HepG2 (cell line): ENCODE results near the gene ACAT2. TPM values are rescaled to one million over a fixed set of nuclear protein-coding genes. Genes with fewer than 3 reads are reported as not detected.
"Not testable (repeated sequence)": the region's sequence is repeated elsewhere in the genome, so short reads cannot be mapped to it uniquely, and the experiment has no call there.

Experiments used
- ATAC-seq: fragments of 200-7000 bp; cut with Tn5 transposase; 3 replicates; pipeline ENCODE4 v1.9.1; 2020; ENCODE audit warnings: mild to moderate bottlenecking, moderate library complexity
- BruUV-seq: library from RNA; stranded (reverse); fragments of 400-500 nt; replicated peaks from 2 replicates; lab custom pipeline; 2021; lab: Mats Ljungman, UMichigan
- CTCF ChIA-PET: fragments of 300-600 bp; formaldehyde crosslinking; extraction: SDS; loops from one replicate; lab custom pipeline; 2021; ENCODE audit warnings: low total read pairs, inconsistent platforms, low intra/inter-chr PET ratio; lab: Yijun Ruan, JAX
- POLR2A ChIA-PET: fragments of 350-600 bp; sonication (Branson Sonifier 250); formaldehyde crosslinking; loops from one replicate; lab custom pipeline; 2020; ENCODE audit warnings: antibody characterized with exemption, inconsistent platforms; lab: Yijun Ruan, JAX
- DNase-seq: peaks from one replicate; pipeline ENCODE4 v3.0.0-alpha.2; 2015; ENCODE audit warnings: low spot score
- FAIRE-seq: peaks from 3 replicates; lab custom pipeline; 2011; peaks lifted over from hg19 to GRCh38; lab: Jason Lieb, UNC
- H2AFZ ChIP-seq: one replicate; pipeline ENCODE4 v1.6.1; 2011; ENCODE audit warnings: low read length, inconsistent platforms
- H3K27ac ChIP-seq: fragments of 300-600 bp; 3 replicates; pipeline ENCODE4 v1.8.0; 2011; ENCODE audit warnings: mixed run types, mild to moderate bottlenecking, mixed read lengths, low read length, inconsistent platforms; ENCODE audit not compliant: insufficient read depth; ENCODE audit errors: extremely low read length
- H3K27me3 ChIP-seq, 2 experiments: fragments of 200-600 bp in 1 of 2; 2 replicates in 1 of 2; 3 replicates in 1 of 2; pipeline versions ENCODE4 v1.6.0 to v1.8.0; 2011; ENCODE audit warnings: low read length in 2 of 2, mild to moderate bottlenecking in 2 of 2, moderate library complexity in 2 of 2, inconsistent platforms in 1 of 2; ENCODE audit not compliant: insufficient read depth in 2 of 2, control insufficient read depth in 1 of 2
- H3K36me3 ChIP-seq, 2 experiments: fragments of 200-600 bp in 1 of 2; replicated peaks in 1 of 2; 2 replicates in 1 of 2; 3 replicates in 1 of 2; pipeline versions ENCODE4 v1.5.1 to v1.8.0; 2011; ENCODE audit warnings: low read length in 2 of 2, inconsistent platforms in 1 of 2; ENCODE audit not compliant: insufficient read depth in 2 of 2, control insufficient read depth in 1 of 2
- H3K4me1 ChIP-seq: 2 replicates; pipeline ENCODE4 v1.5.1; 2012; ENCODE audit warnings: low read length, inconsistent platforms; ENCODE audit not compliant: insufficient read depth
- H3K4me2 ChIP-seq: 2 replicates; pipeline ENCODE4 v1.6.0; 2011; ENCODE audit warnings: low read depth, low read length, inconsistent platforms
- H3K4me3 ChIP-seq, 3 experiments: fragments of 200-600 bp in 1 of 3; sonication (generic), shearing (Covaris generic) in 1 of 3; replicated peaks in 1 of 3; 2 replicates each; pipeline ENCODE4 v1.5.1; 2011 to 2016; ENCODE audit warnings: low read length in 3 of 3, inconsistent platforms in 2 of 3, low read depth in 2 of 3, mild to moderate bottlenecking in 2 of 3, control low read depth in 1 of 3, mixed read lengths in 1 of 3; ENCODE audit not compliant: insufficient read depth in 1 of 3
- H3K79me2 ChIP-seq: one replicate; pipeline ENCODE4 v1.6.1; 2011; ENCODE audit warnings: low read length, inconsistent platforms; ENCODE audit not compliant: insufficient read depth
- H3K9ac ChIP-seq: 2 replicates; pipeline ENCODE4 v1.6.0; 2011; ENCODE audit warnings: mild to moderate bottlenecking, low read depth, low read length, inconsistent platforms; ENCODE audit not compliant: insufficient read depth
- H3K9me3 ChIP-seq: 2 replicates; pipeline ENCODE4 v1.5.1; 2012; ENCODE audit warnings: mild to moderate bottlenecking, low read length
- H4K20me1 ChIP-seq: 2 replicates; pipeline ENCODE4 v1.6.0; 2011; ENCODE audit warnings: inconsistent platforms, mild to moderate bottlenecking, low read length, moderate library complexity; ENCODE audit not compliant: insufficient read depth
- DMTF1 ChIP-seq: sonication (generic); formaldehyde crosslinking; IDR thresholded peaks from 2 replicates; pipeline ENCODE4 v1.4.0; 2020; ENCODE audit warnings: mild to moderate bottlenecking, missing genetic modification reagents
- JARID2 ChIP-seq: sonication (generic); formaldehyde crosslinking; IDR thresholded peaks from 2 replicates; pipeline ENCODE4 v1.8.1; 2023; ENCODE audit warnings: missing genetic modification reagents, inconsistent platforms; ENCODE audit not compliant: insufficient replicate concordance
- KLF9 ChIP-seq: IDR thresholded peaks from 2 replicates; pipeline ENCODE4 v1.6.1; 2016; ENCODE audit warnings: low read depth
- MAFK ChIP-seq, 2 experiments: IDR thresholded peaks in 1 of 2; conservative IDR thresholded peaks in 1 of 2; 2 replicates each; pipeline ENCODE4 v1.6.1; 2011; ENCODE audit warnings: improper control_type of control experiment in 2 of 2, low read length in 2 of 2
- MYNN ChIP-seq: sonication (generic); formaldehyde crosslinking; IDR thresholded peaks from 2 replicates; pipeline ENCODE4 v1.4.0; 2020; ENCODE audit warnings: mild to moderate bottlenecking, low read depth, missing genetic modification reagents
- TRIM24 ChIP-seq: sonication (generic); formaldehyde crosslinking; IDR thresholded peaks from 2 replicates; pipeline ENCODE4 v1.8.0; 2022; ENCODE audit warnings: mild to moderate bottlenecking, missing genetic modification reagents
- ZBTB8A ChIP-seq: sonication (generic); formaldehyde crosslinking; IDR thresholded peaks from 2 replicates; pipeline ENCODE4 v1.4.0; 2020; ENCODE audit warnings: mild to moderate bottlenecking, low read depth, missing genetic modification reagents, borderline replicate concordance
- ZNF235 ChIP-seq: sonication (generic); formaldehyde crosslinking; IDR thresholded peaks from 2 replicates; pipeline ENCODE4 v1.8.1; 2023; ENCODE audit warnings: mild to moderate bottlenecking, missing genetic modification reagents, borderline replicate concordance
- WGBS: methylation state at CpG from one replicate; pipeline ENCODE4 v1.1.6; 2017; ENCODE audit warnings: low lambda C conversion rate; 5-methylcytosine and 5-hydroxymethylcytosine counted together
- in situ Hi-C: cut with HindIII; loops from 2 replicates; pipeline ENCODE4 v1.10.0; 2017; ENCODE audit warnings: low pct_unique_long_range_greater_than_20kb; ENCODE audit not compliant: extremely low pct_ligation_motif_present
- intact Hi-C: fragments of 100-400 bp; cut with micrococcal nuclease; formaldehyde crosslinking; loops from one replicate; pipeline ENCODE4 v1.10.0; 2022; ENCODE audit not compliant: unreplicated experiment
- polyA plus RNA-seq, 8 experiments: library from polyadenylated mRNA; depleted of rRNA in 3 of 8; stranded (reverse) in 7 of 8; unstranded in 1 of 8; fragments of >200 nt; fragmentation: Illumina TruSeq in 4 of 8; extraction: Trizol in 4 of 8; gene quantifications; 2 replicates each; pipeline versions ENCODE4 v1.2.1 to v1.2.3, GENCODE V29; 2011 to 2016; ENCODE audit warnings: low read depth in 4 of 8, missing spikeins in 1 of 8, mixed read lengths in 1 of 8; ENCODE audit not compliant: insufficient read depth in 1 of 8
- total RNA-seq, 5 experiments: library from RNA; depleted of rRNA; stranded (reverse); fragments of >200 nt; fragmentation: Illumina TruSeq; extraction: Trizol; gene quantifications; 2 replicates each; pipeline ENCODE4 v1.2.3, GENCODE V29; 2016; ENCODE audit warnings: low read depth in 1 of 5

The ACAT2 gene
- total and polyA plus RNA-seq, 2 of the 13 experiments (the other 11 are each of a cell fraction or from before 2014, with no cell fraction given) = 121 to 534 TPM

- ChIA-PET CTCF (no interaction called here), POLR2A (no interaction called here)
- Histone ChIP-seq H3K27ac (no peak overlapping the region), H3K4me1 (peaks cover 9% of the 10 kb centered on the region)
- no peak for TF ChIP-seq DMTF1 (CRISPR knock-in tag)
- no peak for TF ChIP-seq ZBTB8A (CRISPR knock-in tag)
- no peak for TF ChIP-seq MYNN (CRISPR knock-in tag)
- TF ChIP-seq TRIM24 = no peak
- TF ChIP-seq MAFK (conservative IDR thresholded peaks at IDR 0.05 in 1 of 2, IDR thresholded peaks at IDR 0.05 in 1 of 2; ENCODE audit: low read length in 2 of 2) = no peak
- TF ChIP-seq KLF9 = no peak
- TF ChIP-seq JARID2 (CRISPR knock-in tag) = no peak
- TF ChIP-seq ZNF235 (CRISPR knock-in tag) = no peak
- TF ChIP-seq, all 625 proteins: peak for 0
- ATAC-seq (no peak), FAIRE-seq (no peak), DNase-seq (no peak)
- Histone ChIP-seq H3K9ac (no peak overlapping the region), H3K4me2 (no peak overlapping the region), H4K20me1 (no peaks in the 10 kb centered on the region), H2AFZ (no peak overlapping the region), H3K9me3 (no peaks in the 10 kb centered on the region), H3K36me3 (no peaks in the 10 kb centered on the region), H3K4me3 (no peak overlapping the region), H3K79me2 (no peaks in the 10 kb centered on the region), H3K27me3 (peaks cover 8 to 60% of the 10 kb centered on the region in 2 experiments; a peak in 4 of 5 replicates)
- in situ Hi-C loops = no loop called here
- BruUV-seq = no TSS peak
- 69% methylated on average over 6 of the region's 6 CpGs for WGBS
- intact Hi-C loops = no loop called here
These were observed 53.6 kb downstream of the ACAT2 start for GRCh38 chr6:159815410-159815809.

GRCh38 chr6:159816775-159817174 is 54.9 kb downstream of the ACAT2 start:
- H2AFZ ChIP-seq, FAIRE-seq, POLR2A ChIA-PET, BruUV-seq, DNase-seq, ATAC-seq, H3K79me2 ChIP-seq, H3K4me2 ChIP-seq, H3K9me3 ChIP-seq, H3K27ac ChIP-seq, in situ Hi-C loops, intact Hi-C loops, H3K9ac ChIP-seq, CTCF ChIA-PET, H3K36me3 ChIP-seq, H4K20me1 ChIP-seq, H3K4me3 ChIP-seq: not testable (repeated sequence)
- 39% methylated on average over 3 of the region's 3 CpGs for WGBS
- Histone ChIP-seq H3K4me1 (peaks cover 13% of the 10 kb centered on the region), H3K27me3 (peaks cover 8 to 70% of the 10 kb centered on the region in 2 experiments; a peak in 4 of 5 replicates)
